ENCODE results near the gene PPFIA4.

The PPFIA4 gene

DNA sequence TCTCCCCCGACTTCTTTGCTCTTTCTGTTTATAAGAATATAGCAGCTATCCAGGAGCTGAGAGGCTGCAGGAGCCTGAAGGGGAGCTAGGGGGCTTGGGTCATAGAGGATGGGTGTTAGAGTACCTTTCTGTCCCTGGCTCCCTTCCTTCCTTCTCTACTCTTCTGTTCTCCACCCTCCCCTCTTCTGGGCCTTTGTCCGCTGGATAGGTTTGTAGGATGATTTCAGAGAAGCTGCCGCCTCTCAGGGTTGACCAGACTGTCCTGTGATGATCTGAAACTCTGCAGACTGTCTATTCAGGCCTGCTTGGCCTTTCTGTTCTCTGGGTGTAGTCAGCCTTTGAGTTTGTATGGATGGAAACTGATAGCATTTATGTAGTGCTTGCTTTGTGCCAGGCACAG lies 26.3 kb downstream of the PPFIA4 start:
- in situ Hi-C loops (cut with MboI; ENCODE audit: low sequenced_read_pairs): no loop called here

DNA sequence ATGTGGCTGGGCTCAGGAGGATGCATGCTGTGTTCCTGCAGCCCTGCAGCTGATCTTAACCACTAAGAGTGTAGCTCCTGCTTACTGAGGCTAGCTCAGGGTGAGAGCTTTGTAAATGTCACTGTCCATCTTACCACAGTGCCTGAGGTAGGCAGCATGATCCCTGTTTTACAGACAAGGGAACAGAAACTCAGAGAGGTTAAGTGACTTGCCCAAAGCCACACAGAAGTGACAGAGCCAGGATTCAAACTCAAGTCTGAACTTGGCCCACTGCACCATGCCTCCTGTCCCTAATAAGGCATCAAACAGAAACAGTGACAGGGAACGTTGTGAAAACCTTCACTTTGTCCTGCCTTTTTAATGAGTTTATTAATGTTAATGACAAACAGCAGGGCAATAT lies 27.9 kb downstream of the PPFIA4 start:
- in situ Hi-C loops (cut with MboI; ENCODE audit: low sequenced_read_pairs): no loop called here

DNA sequence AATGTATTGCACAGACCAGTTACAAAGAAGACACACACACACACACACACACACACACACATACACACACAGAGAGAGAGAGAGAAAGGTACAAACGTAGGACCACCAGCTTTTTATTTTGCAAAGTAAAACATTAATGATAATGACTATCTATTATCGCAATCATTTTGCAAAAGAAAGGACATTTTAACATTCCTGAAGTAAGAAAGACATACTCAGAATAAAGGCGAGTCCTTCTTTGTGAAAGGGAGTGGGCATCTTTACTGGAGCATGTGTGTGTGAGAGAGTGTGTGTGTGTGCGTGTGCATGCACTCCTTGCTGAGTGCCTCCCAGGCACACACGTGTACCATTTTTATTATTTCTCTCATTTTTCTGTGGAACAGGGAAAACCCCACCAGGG lies 28.4 kb downstream of the PPFIA4 start:
- in situ Hi-C loops (cut with MboI; ENCODE audit: low sequenced_read_pairs): no loop called here

DNA sequence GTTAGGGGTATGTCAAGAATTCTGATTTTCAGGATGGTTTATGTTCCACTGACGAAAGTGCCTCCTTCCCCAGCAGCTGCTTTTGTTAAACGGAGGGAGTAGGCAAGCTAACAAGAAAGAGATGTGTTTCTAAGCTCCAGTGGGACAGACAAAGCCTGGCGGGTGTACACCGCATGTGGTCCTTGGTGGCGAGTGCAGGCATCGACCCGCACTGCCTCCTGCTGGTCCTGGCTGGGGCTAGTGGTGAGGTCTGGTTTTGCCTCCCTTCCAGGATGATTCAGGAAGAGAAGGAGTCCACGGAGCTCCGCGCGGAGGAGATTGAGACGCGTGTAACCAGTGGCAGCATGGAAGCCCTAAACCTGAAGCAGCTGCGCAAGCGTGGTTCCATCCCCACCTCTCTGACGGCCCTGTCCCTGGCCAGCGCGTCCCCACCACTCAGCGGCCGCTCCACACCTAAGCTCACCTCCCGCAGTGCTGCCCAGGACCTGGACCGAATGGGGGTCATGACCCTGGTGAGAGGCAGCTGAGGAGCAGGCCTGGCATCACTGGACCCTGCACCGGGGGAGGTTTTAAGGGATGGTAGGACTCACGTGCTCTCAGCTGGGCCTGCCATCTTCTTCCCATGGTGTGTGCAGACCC lies 29.0 kb downstream of the PPFIA4 start:
- in situ Hi-C loops (cut with MboI; ENCODE audit: low sequenced_read_pairs): no loop called here

DNA sequence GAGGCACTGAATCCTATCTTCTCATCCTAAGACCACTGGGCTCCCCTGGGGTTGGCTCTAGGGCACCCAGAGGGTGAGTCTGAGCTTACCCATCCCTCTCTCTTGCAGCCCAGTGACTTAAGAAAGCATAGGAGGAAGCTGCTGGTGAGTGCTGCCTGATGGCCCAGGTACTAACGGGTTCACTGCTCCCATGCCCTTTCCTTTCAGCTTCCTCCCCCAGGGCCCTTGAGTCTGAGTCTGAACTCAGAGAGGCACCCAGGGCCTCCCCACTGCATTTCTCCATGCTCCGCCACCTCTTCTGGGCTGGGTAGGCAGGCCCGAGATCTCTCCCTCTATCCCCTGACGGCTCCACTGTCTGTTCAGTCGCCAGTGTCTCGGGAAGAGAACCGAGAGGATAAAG lies 29.7 kb downstream of the PPFIA4 start:
- in situ Hi-C loops (cut with MboI; ENCODE audit: low sequenced_read_pairs): no loop called here

DNA sequence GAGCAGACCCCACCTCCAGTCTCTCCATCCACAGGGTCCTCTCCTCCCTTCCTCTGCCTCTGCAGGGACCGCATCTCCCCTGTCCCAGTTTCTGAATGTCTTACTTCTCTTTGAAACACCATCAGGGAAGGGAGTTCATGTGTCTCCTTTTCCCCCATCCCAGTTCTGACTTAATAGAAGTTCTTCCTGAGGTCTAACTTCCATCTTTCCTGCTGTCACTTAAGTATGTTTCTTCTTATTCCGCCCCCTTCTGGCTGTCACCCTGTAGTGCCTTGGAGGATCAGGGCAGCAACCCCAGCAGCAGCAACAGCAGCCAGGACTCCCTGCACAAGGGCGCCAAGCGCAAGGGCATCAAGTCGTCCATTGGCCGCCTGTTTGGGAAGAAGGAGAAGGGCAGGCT lies 30.2 kb downstream of the PPFIA4 start:
- in situ Hi-C loops (cut with MboI; ENCODE audit: low sequenced_read_pairs): no loop called here

DNA sequence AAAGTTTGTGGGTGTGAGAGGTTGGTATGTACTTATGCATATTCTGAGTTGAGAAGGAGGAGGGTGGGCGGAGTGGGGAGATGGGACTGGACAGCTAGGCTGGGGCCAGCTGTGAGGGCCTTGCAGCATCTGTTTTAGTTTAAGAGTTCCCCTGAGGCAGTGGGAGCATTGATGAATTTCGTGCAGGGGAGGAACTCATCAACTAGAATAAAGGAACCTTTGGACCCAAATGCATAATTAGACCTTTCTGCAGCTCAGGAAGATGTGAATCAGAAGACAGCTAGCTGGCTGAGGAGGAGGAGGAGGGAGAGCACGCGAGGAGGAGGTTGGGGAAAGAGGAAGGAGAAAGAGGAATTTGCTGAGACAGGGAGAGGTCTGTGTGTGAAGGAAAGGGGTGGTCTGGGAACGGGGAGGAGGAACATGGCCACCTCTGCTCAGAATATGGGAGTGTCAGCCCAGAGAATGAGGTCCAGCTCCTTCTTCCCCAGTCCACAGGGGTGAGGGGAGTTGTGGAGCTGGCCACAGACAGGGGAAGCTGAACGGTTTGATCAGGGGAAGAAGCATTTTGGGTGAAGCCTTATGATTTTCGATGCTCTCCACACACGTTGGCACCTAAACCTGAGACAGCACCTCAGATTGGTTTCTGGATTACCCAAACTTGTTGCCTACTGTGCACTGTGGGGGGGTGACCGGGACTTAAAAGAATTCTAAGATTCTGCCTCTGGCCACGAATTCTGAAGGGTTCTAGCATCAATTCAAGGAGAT lies 31.8 kb downstream of the PPFIA4 start:
- in situ Hi-C loops (cut with MboI; ENCODE audit: low sequenced_read_pairs): no loop called here

DNA sequence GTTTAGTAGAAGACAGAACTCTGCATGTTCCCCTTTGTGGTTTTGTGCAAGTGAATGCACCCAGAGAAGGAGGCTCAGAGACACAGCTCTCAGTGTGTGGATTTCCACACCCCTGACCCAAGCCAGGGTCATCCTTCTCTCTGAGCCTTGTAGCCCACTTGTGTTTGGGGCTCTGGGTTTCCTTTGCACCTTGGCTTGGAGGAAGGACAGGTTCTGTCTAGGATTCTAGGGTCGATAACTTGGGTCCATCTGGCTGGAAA lies 32.3 kb downstream of the PPFIA4 start:
- in situ Hi-C loops (cut with MboI; ENCODE audit: low sequenced_read_pairs): no loop called here

DNA sequence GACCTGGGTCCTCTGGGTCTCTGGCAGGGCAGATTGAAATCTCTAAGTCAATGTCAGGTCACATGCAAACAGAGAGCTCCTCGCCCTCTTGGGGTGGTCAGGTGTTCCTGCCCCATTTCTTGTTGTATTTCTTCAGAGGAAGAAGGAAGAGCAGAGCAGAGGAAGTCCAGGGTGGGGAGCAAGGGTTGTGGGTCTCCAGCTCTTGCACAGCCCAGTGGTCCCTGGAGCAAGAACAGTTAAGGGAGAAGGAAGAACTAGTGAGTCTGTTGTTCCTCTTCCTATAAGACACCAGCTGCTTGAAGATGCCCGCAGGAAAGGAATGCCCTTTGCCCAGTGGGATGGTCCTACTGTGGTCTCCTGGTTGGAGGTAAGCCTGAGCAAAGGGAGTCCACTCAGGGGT lies 33.2 kb downstream of the PPFIA4 start:
- in situ Hi-C loops (cut with MboI; ENCODE audit: low sequenced_read_pairs): no loop called here

DNA sequence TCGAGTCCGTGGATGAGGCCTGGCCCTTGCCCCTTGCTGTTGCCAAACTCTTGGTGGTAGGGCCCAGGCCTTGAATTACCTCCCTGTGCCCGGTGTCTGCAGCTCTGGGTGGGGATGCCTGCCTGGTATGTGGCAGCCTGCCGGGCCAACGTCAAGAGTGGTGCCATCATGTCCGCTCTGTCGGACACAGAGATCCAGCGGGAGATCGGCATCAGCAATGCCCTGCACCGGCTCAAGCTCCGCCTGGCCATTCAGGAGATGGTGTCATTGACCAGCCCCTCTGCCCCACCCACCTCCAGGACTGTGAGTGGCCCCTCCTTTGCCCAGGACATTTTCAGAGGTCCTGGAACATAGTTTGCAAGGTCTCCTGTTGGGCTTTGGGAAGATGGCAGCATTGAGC lies 33.8 kb downstream of the PPFIA4 start:
- in situ Hi-C loops (cut with MboI; ENCODE audit: low sequenced_read_pairs): no loop called here

DNA sequence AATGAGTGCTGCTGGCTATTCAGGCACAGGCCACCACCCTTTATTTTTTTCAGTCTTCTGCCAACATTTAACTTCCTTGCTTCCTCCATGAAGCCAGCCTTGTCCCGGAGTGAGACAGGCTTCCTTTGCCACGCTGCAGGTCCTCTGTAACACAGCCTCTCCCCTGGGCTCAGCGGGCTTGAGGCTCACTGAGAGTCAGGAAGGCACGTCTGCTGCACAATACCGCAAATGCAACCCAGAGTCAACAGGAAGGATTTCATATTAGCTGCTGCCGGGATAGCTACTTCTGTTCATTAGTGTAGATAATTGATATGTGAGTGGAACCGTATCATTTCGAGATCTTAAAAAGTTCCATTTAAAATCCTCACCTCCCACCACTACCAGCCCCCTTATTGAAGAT lies 37.0 kb downstream of the PPFIA4 start:
- in situ Hi-C loops (cut with MboI; ENCODE audit: low sequenced_read_pairs): no loop called here

DNA sequence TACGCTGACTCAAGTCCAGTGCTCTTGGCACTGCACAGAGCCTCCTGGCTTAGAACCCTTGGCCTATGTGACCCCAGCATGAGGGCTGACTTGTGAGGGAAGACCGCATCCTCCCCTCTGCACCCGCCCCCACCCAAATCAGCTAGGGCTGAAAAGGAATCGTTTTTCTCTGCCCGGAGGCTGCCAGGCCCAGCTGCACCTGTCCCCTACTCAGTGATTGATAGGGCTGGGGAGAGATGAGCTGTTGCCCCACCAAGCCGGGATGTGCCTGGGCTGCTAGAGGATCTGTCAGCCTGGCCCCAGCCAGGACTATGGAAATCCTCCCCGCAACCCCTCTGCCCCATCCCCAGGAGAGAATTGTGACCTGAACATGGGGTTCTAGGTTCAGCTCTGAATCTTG lies 38.9 kb downstream of the PPFIA4 start:
- in situ Hi-C loops (cut with MboI; ENCODE audit: low sequenced_read_pairs): no loop called here

DNA sequence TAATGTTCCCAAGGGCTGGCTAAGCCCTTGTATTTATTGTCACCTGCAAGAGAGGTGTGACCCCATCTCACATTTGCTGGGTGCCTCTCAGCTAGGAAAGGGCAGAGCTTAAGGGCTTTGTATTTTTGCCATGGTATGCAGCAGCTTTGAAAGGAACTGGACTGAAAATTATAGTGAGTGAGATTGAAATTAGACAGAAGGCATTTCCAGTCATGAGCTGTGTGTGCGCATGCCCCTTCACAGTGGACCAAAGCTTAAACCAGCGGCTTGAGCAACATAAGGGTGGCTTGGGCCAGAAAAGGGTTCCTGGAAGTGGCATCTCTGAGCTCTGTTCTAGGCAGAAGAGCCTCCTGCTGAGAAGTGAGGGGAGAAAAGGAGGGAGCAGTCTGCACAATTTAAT lies 39.7 kb downstream of the PPFIA4 start:
- in situ Hi-C loops (cut with MboI; ENCODE audit: low sequenced_read_pairs): no loop called here

DNA sequence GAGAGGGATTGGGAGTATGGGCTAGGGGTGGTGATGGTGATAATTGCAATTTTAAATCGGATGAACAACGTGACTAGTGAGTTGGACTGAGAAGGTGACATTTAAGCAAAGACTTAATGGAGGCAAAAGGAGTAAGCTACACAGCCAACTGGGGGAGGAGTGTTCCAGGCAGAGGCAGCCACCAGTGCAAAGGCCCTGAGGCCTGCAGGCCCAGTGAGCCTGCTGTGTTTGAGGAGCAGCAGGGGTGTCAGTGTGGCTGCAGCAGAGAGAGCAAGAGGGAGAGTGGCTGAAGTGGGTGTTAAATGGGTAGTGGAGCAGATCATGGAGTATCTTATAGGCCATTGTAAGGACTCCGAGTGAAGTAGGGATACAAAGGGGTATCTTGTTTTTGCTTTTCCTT lies 40.7 kb downstream of the PPFIA4 start:
- in situ Hi-C loops (cut with MboI; ENCODE audit: low sequenced_read_pairs): no loop called here

DNA sequence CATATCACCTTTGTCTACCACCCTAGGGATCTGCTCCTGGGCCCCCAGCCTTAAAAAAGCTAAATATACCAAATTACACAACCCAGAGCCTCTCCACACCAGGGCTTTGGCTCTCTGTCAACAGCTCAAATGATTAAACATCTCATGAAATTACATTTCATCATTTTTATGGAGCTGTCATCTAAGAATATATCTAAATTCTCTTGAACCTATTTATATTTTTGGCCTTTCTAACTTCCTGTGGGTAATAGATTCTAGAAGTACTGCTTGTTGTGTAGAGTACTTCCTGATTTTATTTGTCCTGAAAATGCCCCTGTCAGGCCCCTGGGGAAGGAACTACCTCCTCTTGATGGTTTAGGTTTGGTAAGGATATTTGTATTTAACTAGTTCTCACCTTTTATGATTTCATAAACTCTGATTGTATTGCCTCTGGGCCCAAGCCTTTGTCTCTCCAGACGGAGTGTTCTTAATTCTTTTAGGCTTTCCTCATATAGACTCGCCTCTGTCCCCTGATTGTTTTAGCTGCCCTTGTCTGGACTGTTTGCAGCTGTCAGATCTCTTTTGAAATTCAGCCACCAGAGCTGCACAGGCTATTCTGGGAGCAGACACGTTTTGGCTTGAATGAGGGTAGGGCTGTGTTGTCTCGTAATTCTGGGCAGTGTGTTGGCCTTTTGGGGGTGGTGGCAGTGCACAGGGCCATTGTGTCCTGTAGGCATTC lies 42.9 kb downstream of the PPFIA4 start:
- in situ Hi-C loops (cut with MboI; ENCODE audit: low sequenced_read_pairs): no loop called here

DNA sequence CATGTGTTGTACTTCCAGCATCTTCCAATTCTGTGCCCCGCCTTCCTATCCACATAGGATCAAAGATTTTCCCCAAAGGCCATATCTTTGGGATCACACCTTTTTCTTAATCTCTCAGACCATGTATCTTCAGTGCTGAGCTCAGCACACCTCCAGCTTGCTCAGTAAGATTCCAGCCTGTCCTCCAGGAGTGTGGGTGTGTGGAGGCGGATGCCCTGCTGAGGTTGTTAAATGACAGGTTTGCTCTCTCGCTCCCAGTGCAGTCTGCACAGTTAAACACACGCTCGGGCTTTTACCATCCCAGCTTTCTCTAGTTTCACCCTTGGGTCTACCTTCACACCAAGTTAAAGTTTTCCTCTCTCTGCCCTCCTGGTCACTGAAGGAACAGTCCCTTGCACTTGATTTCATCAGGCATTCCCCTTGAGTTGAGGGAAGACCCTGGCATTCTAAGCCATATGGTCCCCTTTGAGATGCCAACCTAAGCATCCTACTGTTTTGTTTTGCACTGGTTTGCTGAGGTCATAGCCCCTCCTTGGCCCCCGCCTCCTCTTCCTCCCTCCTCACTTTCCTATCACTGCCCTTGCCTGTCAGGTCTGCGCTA lies 45.8 kb downstream of the PPFIA4 start:
- in situ Hi-C loops (cut with MboI; ENCODE audit: low sequenced_read_pairs): no loop called here

DNA sequence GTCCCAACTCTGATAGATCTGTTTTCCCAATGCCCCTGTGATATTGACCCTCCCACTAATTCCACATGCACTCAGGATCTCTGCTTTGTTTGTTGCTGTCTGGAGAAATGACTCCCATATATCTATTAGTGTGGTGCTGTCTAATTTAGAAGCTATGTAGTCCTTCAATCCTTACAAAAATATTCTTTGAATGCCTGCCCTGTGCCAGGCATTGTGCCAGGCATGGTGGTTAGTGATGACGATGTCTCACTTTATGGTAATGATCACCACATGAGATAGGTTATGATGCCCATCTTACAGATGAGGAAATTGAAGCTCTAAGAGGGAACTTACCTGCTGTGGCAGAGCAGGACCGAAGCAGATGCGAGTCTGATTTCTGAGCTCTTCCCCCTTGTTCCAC lies 46.6 kb downstream of the PPFIA4 start:
- in situ Hi-C loops (cut with MboI; ENCODE audit: low sequenced_read_pairs): no loop called here

DNA sequence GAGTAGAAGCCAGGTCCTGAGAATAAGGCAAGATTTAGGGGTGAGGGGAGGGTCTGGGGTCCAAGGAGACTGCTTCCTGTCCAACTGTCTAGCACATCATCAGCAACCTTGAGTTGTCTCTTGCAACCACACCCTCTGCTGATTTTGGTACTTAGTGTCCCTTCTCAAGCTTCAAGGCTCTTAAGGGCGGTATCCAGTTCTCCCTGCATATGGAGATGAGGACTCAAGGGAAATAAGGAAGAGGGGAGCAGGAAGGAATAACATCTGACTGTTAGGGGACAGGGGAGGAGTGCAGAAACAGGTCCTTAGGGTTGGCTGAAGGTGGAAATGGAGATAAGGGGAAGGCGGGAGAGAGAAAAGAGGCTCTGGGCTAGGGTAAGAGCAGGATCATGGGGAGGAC lies 47.2 kb downstream of the PPFIA4 start:
- in situ Hi-C loops (cut with MboI; ENCODE audit: low sequenced_read_pairs): no loop called here

DNA sequence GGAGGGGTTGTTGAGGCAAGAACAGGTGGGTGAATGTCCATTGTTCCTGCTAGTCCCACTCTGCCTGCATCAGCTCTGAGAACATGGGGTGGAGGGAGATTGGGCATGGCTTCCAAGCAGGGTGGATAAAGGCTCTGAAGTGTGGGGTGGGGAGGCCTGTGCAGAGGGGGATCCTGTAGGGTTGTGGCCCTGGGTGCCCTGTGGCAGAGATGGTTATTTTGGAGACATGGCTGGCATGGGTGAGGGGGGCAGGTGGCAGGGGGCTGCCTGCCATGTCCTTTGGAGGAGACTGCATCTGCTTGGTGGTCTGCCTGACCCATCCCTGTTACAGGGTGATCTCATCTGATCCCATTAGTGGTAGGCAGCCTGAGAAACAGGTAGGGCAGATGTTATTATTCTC lies 48.3 kb downstream of the PPFIA4 start:
- in situ Hi-C loops (cut with MboI; ENCODE audit: low sequenced_read_pairs): no loop called here

DNA sequence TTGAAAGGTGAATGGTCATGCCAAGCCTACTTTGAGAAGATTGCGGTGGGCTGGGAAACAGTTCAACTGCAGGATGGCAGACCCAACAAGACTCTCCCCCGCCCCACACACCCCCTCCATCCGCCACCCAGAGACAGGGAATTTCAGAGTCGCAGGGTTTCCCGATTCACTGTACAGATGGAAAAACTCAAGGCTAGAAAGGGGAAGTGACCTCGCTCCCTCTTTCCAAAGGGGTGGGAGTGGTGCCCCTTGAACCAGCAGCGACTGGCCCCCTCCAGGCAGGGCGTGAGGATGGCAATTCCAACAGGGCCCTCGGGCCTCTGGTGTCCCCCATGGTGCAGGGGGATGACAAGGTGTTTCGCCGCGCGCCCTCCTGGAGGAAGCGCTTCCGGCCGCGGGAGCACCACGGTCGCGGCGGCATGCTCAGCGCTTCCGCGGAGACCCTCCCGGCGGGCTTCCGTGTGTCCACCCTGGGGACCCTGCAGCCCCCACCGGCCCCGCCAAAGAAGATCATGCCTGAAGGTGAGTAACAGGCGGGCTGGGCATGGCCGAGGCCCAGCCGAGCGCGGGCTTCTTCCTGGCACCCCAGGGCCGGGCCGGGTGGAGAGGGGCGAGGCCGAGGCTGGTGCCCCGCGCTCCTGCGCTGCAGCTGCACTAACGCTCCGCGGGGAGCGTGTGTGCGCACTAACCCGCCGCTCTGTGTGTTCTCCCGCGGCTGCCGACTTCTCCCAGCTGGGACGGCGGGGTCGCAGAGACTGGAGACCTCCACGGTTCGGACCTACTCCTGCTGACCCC lies 49.1 kb downstream of the PPFIA4 start:
- in situ Hi-C loops (cut with MboI; ENCODE audit: low sequenced_read_pairs): no loop called here

DNA sequence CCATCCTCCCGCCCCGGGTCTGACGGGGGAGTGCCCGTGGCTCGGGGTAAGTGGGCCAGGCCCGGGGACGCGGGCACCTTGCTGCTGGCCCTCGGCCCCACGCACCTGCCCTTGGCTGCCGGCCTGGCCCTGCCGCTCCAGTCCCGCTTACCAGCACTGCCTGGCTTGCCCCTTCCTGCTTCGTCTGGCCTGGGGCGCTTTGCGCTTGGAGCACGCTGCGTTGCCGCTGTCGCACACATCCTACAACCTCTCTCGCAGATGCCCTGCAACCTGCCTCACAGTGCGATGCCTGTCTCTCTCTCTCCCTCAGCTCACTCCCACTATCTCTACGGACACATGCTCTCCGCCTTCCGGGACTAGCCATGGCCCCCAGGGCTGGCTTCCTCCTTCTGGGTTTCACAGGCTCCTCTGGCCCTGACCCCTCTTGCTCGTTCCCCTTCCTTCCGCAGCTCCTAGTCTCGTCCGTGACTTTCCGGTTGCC lies 49.8 kb downstream of the PPFIA4 start:
- in situ Hi-C loops (cut with MboI; ENCODE audit: low sequenced_read_pairs): no loop called here
